Endothelial cell of umbilical vein (primary cell): ENCODE data around the gene ADGRD1.

Experiments used
- CTCF ChIP-seq, 2 donors: IDR thresholded peaks; 1 replicate in 1 of 2; 2 replicates in 1 of 2; pipeline ENCODE4 v1.5.1; 2011; ENCODE audit warnings: low read length in 2 of 2, mild to moderate bottlenecking in 2 of 2, moderate library complexity in 2 of 2, control low read depth in 1 of 2, inconsistent platforms in 1 of 2, low read depth in 1 of 2; ENCODE audit not compliant: insufficient read depth in 1 of 2; ENCODE audit errors: extremely low read depth in 1 of 2
- EZH2 ChIP-seq: IDR thresholded peaks from 2 replicates; pipeline ENCODE4 v1.6.1; 2012; ENCODE audit warnings: borderline replicate concordance, low read depth, mild to moderate bottlenecking, moderate library complexity, low read length, inconsistent platforms; ENCODE audit not compliant: severe bottlenecking
- FOS ChIP-seq: IDR thresholded peaks from 2 replicates; pipeline ENCODE4 v1.6.1; 2011; ENCODE audit warnings: mild to moderate bottlenecking, low read length, moderate library complexity, borderline replicate concordance; ENCODE audit not compliant: insufficient read depth
- JUN ChIP-seq: IDR thresholded peaks from 2 replicates; pipeline ENCODE4 v1.6.1; 2011; ENCODE audit warnings: borderline replicate concordance, low read depth; ENCODE audit not compliant: insufficient read length, insufficient read depth
- MAX ChIP-seq: IDR thresholded peaks from 2 replicates; pipeline ENCODE4 v1.6.1; 2011; ENCODE audit not compliant: insufficient read depth, insufficient read length
- MYC ChIP-seq: IDR thresholded peaks from one replicate; pipeline ENCODE4 v1.6.1; 2011; ENCODE audit warnings: mild to moderate bottlenecking, low read depth, low read length
- POLR2A ChIP-seq: IDR thresholded peaks from 2 replicates; pipeline ENCODE4 v1.6.1; 2012; ENCODE audit warnings: low read depth, mild to moderate bottlenecking, control low read depth, low read length
- POLR2AphosphoS5 ChIP-seq: IDR thresholded peaks from 2 replicates; pipeline ENCODE4 v1.6.1; 2012; ENCODE audit warnings: low read depth, mild to moderate bottlenecking, control low read depth, low read length, moderate library complexity; ENCODE audit not compliant: insufficient read depth

GRCh38 chr12:131095826-131096680 is 142.3 kb downstream of the ADGRD1 start:
- TF ChIP-seq CTCF (IDR thresholded peaks at IDR 0.05; ENCODE audit: extremely low read depth in 1 of 2, insufficient read depth in 1 of 2, low read depth in 1 of 2, low read length in 2 of 2): no peak
- no peak for TF ChIP-seq JUN
- no peak for TF ChIP-seq POLR2A
- no peak for TF ChIP-seq MAX
- no peak for TF ChIP-seq POLR2AphosphoS5
- TF ChIP-seq EZH2: no peak
- no peak for TF ChIP-seq MYC
- TF ChIP-seq FOS: no peak
